SJSA1 (cell line): Measurements from ENCODE around the gene TUFT1. TPM values are rescaled to one million over a fixed set of nuclear protein-coding genes. Genes with fewer than 3 reads are reported as not detected.

Experiments used
- DNase-seq, 2 experiments: peaks; one replicate each; pipeline ENCODE4 v3.0.0-alpha.2; 2015 to 2020; ENCODE audit warnings: low spot score in 2 of 2, low read depth in 1 of 2
- H3K27ac ChIP-seq: fragments of 250-450 bp; sonication (Bioruptor Pico); 2 replicates; pipeline ENCODE4 v1.5.1; 2020; ENCODE audit warnings: mild to moderate bottlenecking, moderate library complexity
- H3K27me3 ChIP-seq: fragments of 250-450 bp; sonication (Bioruptor Pico); replicated peaks from 2 replicates; pipeline ENCODE4 v1.5.1; 2020; ENCODE audit warnings: mild to moderate bottlenecking, moderate library complexity
- H3K36me3 ChIP-seq: fragments of 250-450 bp; sonication (Bioruptor Pico); 2 replicates; pipeline ENCODE4 v1.5.1; 2020; ENCODE audit warnings: mild to moderate bottlenecking
- H3K4me1 ChIP-seq: fragments of 250-450 bp; sonication (Bioruptor Pico); replicated peaks from 2 replicates; pipeline ENCODE4 v1.6.1; 2021; ENCODE audit warnings: mild to moderate bottlenecking
- H3K4me3 ChIP-seq: fragments of 250-450 bp; sonication (Bioruptor Pico); 2 replicates; pipeline ENCODE4 v1.5.1; 2020; ENCODE audit warnings: mild to moderate bottlenecking
- H3K9me3 ChIP-seq: fragments of 250-450 bp; sonication (Bioruptor Pico); replicated peaks from 2 replicates; pipeline ENCODE4 v1.5.1; 2020; ENCODE audit warnings: mild to moderate bottlenecking
- total RNA-seq: library from RNA; depleted of rRNA; stranded (reverse); fragments of >200 nt; shearing (Covaris generic); gene quantifications from 2 replicates; pipeline ENCODE4 v1.2.3, GENCODE V29; 2014

Gene TUFT1
- total RNA-seq, 1 experiment from 2014 or later, result 46.0 TPM

DNA sequence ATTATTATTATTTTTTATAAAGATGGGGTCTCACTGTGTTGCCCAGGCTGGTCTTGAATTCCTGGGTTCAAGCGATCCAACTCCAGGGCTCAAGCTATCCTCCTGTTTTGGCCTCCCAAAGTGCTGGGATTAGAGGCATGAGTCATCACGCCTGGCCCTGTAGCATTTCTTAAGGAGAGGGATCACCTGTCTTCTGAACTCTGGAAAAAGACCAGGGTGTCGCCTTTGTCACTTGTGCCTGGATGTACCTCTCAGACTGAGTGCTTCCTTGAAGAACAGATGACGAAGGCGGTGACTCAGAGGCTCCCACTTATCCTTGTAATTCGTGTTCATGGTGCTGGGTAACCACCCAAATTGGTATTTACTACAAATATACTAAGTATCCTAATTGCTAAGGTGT lies 31.3 kb upstream of the TUFT1 start:
- Histone ChIP-seq H3K4me1 (peaks cover 39% of the 10 kb centered on the region), H3K27ac (no peak overlapping the region), H3K9me3 (peaks cover 4% of the 10 kb centered on the region; the same call in 1 of the 2 replicates), H3K36me3 (no peaks in the 10 kb centered on the region), H3K27me3 (peaks cover 2% of the 10 kb centered on the region; the same call in 1 of the 2 replicates), H3K4me3 (no peak overlapping the region)
- DNase-seq, result no peak

DNA sequence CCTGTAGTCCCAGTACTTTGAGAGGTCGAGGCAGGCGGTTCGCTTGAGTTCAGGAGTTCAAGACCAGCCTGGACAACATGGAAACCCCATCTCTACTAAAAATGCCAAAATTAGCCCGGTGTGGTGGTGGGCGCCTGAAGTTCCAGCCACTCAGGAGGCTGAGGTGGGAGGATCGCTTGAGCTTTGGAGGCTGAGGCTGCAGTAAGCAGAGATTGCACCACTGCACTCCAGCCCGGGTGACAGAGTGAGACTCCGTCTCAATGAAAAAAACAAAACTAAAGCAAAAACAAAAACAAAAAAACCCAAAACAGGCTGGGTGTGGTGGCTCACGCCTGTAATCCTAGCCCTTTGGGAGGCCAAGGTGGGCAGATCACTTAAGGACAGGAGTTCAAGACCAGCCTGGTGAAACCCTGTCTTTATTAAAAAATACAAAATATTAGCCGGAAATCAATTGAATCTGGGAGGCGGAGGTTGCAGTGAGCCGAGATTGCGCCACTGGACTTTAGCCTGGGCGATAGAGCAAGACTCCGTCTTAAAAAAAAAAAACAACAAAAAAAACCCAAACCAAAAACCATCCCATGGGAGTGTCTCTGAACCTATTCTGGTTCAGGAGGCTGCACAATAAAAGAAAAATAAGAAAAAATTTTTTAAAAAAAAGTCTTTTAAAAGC lies 30.6 kb upstream of the TUFT1 start:
- Histone ChIP-seq H3K4me3 (no peak overlapping the region), H3K36me3 (no peaks in the 10 kb centered on the region), H3K4me1 (peaks cover 33% of the 10 kb centered on the region), H3K9me3 (peaks cover 4% of the 10 kb centered on the region; the same call in 1 of the 2 replicates), H3K27me3 (peaks cover 2% of the 10 kb centered on the region; the same call in 1 of the 2 replicates), H3K27ac (no peak overlapping the region)
- no peak for DNase-seq

DNA sequence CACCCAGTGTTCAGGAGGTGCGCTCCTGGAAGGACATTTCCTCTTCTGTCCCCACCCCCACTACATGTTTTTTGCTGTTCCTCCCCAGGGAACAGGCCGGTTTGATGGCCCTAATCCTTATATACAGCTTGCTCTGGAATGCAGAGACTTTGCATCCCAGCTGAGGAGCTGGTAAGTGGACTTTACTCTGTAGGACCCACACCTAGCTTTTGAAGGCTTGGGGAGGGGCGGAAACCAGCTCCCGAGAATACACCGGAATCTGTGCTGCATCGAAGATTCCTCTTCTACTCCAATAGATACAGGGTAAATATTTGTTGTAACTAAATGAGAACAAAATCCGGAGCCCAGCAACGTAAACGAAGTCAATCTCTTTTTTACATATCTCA lies 30.1 kb upstream of the TUFT1 start:
- peaks cover 27% of the 10 kb centered on the region for H3K4me1 ChIP-seq
- H3K36me3 ChIP-seq, result no peaks in the 10 kb centered on the region
- H3K4me3 ChIP-seq, result no peak overlapping the region
- peaks cover 2% of the 10 kb centered on the region; the same call in 1 of the 2 replicates for H3K27me3 ChIP-seq
- H3K27ac ChIP-seq, result no peak overlapping the region
- no peak for DNase-seq
- H3K9me3 ChIP-seq, result peaks cover 4% of the 10 kb centered on the region; the same call in 1 of the 2 replicates

DNA sequence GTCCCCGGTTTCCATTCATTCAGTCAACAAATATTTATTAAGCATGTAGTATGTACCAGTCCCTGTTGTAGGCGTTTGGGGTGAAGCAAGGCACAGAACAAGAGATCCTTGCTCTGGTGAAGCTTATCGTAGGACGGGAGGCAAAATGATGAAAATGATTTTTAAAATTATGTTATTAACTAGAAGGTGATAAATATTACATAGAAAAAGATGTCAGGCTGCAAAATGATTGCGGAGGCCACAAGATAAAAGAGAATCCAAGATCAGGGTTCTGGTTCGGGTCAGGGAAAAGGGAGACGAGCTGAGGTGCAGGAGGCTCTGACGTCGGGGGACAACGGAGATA lies 29.5 kb upstream of the TUFT1 start:
- Histone ChIP-seq H3K9me3 (peaks cover 4% of the 10 kb centered on the region; the same call in 1 of the 2 replicates), H3K27me3 (peaks cover 2% of the 10 kb centered on the region; the same call in 1 of the 2 replicates), H3K4me3 (peak overlapping the region; percentile 55), H3K36me3 (no peaks in the 10 kb centered on the region), H3K4me1 (peaks cover 25% of the 10 kb centered on the region), H3K27ac (no peak overlapping the region)
- no peak for DNase-seq

DNA sequence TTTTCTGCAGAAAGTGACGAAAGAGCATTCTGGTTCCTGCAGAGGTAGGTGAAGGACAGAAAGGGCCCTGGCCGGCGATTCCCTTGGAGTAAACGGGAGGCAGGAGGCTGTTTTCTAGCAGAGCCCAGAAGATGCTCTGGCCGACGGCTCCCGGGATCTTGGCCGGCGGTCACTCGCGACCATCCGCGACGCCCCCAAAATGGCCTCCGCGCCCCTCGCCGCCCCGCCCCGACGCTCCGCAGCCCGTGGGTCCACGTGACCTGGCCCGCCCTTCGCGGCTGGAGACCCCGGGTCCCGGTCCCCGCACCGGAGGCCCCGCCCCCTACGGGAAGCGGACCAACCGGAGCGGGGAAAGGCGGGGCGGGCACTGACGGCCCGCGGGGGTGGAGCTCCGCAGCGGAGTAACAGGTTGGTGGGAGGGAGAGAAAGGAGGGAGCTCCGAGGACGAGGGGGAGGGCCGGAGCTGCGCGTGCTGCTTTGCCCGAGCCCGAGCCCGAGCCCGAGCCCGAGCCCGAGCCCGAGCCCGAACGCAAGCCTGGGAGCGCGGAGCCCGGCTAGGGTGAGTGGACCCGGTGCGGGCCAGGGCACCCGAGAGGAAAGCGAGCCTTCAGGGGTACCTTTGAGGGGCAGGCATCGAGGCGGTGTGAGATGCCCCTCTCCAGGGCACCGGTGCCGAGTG lies 29.0 kb upstream of the TUFT1 start, which contains the start of gene CGN:
TSS of gene CGN (plus strand) at position 431 of the 679 bp plus-strand sequence. CDS start 7,133 bp downstream, outside the sequence.
- Histone ChIP-seq H3K4me1 (peaks cover 25% of the 10 kb centered on the region), H3K27ac (no peak within 1 kb of the TSS), H3K9me3 (peaks cover 4% of the 10 kb centered on the region; the same call in 1 of the 2 replicates), H3K27me3 (peaks cover 2% of the 10 kb centered on the region; the same call in 1 of the 2 replicates), H3K36me3 (no peaks in the 10 kb centered on the region), H3K4me3 (peak within 1 kb of the TSS; percentile 55)
- DNase-seq, result peak; percentile 43 to 77

DNA sequence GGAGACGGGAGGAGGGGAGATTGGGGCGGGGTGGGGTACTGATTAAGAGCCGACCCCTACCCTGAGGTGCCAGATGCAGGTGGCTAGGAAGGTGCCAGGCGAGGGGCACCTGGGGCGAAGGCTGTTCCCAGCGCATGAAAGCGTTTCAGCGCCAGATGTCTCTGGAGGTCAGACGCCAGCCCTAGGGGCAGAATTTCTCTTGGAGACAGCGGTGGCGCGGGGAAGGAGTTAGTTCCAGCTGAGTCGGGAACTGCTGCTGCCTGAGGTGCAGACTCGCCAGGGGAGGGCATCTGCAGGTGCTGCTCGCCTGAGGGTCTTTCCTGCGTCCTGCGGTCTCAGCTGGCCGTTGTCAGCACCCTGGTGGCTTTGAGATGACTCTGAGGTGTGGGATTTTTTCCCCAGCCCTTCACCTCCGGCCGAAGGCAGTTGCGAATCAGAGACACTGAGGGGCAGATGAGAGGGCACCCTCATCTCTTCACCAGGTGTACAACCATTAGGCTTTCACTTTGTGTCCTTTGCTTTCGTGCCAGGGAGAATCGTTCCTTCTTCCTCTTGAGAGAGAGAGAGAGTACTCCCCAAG lies 28.4 kb upstream of the TUFT1 start:
- Histone ChIP-seq H3K4me1 (peaks cover 25% of the 10 kb centered on the region), H3K9me3 (peaks cover 4% of the 10 kb centered on the region; the same call in 1 of the 2 replicates), H3K27me3 (peaks cover 2% of the 10 kb centered on the region; the same call in 1 of the 2 replicates), H3K4me3 (peak overlapping the region; percentile 55), H3K36me3 (no peaks in the 10 kb centered on the region), H3K27ac (no peak overlapping the region)
- peak in 1 of 2 experiments; percentile 20 for DNase-seq

DNA sequence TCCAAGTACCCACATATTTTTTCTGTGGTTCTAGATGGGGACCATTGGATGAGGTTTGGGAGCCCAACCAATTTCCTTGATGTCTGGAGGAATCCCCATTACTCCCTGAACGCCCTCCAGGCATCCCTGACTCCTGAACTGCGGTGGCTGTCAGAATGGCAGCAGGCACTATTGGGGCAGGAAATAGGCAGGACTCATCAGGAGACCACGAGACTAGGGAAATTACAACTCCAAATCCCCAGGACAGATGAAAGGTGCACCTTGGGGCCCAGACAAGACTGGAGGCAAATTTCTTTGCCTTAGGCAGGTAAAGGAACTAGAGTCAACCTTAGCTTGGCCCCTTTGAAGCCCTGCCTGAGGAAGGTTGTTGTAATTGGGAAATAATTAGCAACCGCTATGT lies 27.8 kb upstream of the TUFT1 start:
- DNase-seq, result no peak
- Histone ChIP-seq H3K36me3 (no peaks in the 10 kb centered on the region), H3K4me1 (peaks cover 25% of the 10 kb centered on the region), H3K27me3 (peaks cover 2% of the 10 kb centered on the region; the same call in 1 of the 2 replicates), H3K9me3 (peaks cover 4% of the 10 kb centered on the region; the same call in 1 of the 2 replicates), H3K27ac (no peak overlapping the region), H3K4me3 (no peak overlapping the region)

DNA sequence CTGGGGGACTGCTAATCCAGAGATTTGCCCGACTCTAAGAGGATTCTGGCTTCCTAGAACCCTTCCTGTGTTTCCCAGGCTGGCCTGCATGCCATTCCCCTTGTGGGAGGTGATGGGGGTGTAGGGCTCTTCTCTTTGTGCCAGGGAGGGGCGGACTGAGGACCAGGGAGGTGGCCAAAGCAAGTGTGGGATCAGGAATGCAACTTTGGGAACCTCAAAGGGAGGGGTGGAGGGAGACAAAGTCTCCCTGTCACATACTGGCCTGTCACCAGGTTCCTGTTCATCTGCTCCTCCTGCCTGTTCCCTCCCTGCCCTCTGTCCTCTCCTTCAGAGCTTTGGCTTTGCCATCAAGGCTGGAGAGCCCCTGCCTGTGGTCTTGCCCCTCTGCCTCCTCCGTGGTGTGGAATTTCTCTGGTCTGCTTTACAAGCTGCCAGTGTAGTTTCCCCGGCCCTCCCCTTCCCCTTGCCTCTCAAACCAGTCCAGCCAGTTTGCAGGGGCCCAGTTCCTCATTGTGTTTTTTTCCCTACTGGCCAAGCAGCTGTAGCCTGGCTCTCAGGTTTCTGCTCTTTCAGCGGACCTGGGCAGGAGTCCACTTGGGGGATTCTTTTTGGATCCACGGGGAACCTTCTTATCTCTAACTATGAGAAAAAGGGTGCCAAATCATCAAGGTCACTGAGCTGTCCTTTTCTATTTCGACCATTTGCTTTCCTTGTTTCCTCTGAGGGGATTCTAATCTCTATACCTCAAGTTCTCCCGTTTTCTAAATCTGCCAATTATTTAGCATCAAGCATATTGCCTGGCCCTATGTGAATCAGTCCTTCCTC lies 27.1 kb upstream of the TUFT1 start:
- H3K27me3 ChIP-seq, result peaks cover 2% of the 10 kb centered on the region; the same call in 1 of the 2 replicates
- H3K4me1 ChIP-seq, result peaks cover 25% of the 10 kb centered on the region
- peaks cover 4% of the 10 kb centered on the region; the same call in 1 of the 2 replicates for H3K9me3 ChIP-seq
- no peaks in the 10 kb centered on the region for H3K36me3 ChIP-seq
- no peak for DNase-seq
- H3K27ac ChIP-seq, result no peak overlapping the region
- no peak overlapping the region for H3K4me3 ChIP-seq

DNA sequence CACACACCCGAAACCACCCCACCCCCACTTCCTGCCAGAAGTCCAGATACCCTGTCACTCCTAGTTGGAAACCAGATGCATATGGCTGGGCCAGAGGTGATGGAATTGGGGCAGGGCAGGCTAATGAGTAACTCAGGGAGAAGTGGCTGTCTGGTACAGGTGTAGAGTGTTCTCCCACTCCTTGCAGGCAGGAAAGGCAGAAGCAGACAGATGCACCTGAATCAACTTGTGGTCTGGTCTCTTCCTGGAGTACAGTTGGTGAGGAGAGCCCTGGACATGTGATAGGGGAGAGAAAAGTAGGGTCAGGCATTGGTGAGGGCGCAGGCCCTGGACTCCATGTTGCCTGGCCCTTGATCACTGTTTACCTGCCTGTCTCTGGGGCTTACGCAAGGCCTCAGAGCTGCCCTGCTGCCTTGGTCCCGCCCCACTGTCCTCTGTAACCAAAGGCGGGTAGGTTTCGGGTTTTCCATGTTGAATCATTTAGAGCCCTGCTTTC lies 26.4 kb upstream of the TUFT1 start:
- Histone ChIP-seq H3K4me1 (peaks cover 25% of the 10 kb centered on the region), H3K4me3 (no peak overlapping the region), H3K27ac (no peak overlapping the region), H3K27me3 (peaks cover 2% of the 10 kb centered on the region; the same call in 1 of the 2 replicates), H3K9me3 (peaks cover 4% of the 10 kb centered on the region; the same call in 1 of the 2 replicates), H3K36me3 (no peaks in the 10 kb centered on the region)
- DNase-seq, result no peak

DNA sequence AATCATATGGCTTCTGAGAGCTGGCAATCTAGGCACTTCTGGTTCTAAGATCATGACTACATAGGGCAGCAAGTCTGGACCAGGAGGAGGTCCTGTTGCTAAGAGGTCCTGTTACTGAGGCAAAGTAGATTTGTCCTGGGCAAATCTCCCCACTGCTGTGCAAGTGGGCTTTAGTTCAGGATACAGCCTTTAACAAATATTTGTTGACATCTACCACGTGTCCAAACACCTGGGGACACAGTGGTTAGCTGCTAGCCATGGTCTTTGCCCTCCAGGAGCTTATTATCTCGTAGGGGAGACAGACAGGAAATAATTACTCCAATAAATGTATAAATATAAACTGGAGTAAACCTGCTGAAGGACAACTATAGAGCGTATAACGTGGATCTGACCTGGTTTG lies 25.7 kb upstream of the TUFT1 start:
- peaks cover 2% of the 10 kb centered on the region; the same call in 1 of the 2 replicates for H3K27me3 ChIP-seq
- H3K4me3 ChIP-seq, result no peak overlapping the region
- H3K27ac ChIP-seq, result no peak overlapping the region
- H3K9me3 ChIP-seq, result peaks cover 4% of the 10 kb centered on the region; the same call in 1 of the 2 replicates
- peaks cover 25% of the 10 kb centered on the region for H3K4me1 ChIP-seq
- no peaks in the 10 kb centered on the region for H3K36me3 ChIP-seq
- DNase-seq, result no peak

DNA sequence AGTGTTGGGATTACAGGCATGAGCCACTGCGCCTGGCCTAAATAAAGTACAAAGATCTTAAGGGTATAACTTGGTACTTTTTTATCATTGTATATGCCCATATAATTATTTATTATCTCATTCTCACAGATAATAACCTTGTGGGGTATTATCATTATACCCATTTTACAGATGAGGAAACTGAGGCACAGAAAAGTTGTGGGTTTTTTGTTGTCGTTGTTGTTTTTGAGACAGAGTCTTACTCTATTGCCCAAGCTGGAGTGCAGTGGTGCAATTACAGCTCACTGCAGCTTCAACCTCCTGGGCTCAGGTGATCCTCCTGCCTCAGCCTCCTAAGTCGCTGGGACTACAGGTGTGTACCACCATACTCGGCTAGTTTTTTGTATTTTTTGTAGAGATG lies 24.8 kb upstream of the TUFT1 start:
- H3K4me1 ChIP-seq, result peaks cover 25% of the 10 kb centered on the region
- no peaks in the 10 kb centered on the region for H3K36me3 ChIP-seq
- H3K27ac ChIP-seq, result no peak overlapping the region
- H3K27me3 ChIP-seq, result peaks cover 2% of the 10 kb centered on the region; the same call in 1 of the 2 replicates
- peaks cover 4% of the 10 kb centered on the region; the same call in 1 of the 2 replicates for H3K9me3 ChIP-seq
- H3K4me3 ChIP-seq, result no peak overlapping the region
- no peak for DNase-seq

DNA sequence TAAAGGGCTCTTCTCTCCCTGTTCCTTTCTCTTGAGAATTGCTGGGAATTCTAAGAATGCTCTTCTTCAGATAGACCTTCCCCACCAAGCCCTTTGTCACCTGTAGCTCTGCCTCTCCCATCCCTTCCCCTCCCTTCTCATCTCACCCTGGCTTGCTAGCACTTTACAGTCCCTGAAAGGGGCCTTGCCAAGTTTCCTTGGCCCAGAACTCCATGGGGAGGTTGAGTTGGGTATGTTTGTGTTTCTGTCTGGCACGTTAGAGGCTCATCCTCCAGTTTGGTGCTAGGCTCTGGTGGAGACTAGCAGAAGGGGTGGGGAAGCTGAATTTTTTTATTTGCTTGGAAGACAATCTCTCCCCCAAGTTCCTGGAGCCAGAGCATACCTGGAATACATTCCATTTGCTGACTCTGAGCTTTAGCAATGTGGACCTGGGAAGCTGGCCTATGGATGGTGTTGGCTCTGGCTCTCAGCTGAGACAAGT lies 24.0 kb upstream of the TUFT1 start:
- no peak for DNase-seq
- Histone ChIP-seq H3K4me3 (no peak overlapping the region), H3K36me3 (no peaks in the 10 kb centered on the region), H3K9me3 (no peaks in the 10 kb centered on the region), H3K4me1 (peaks cover 17% of the 10 kb centered on the region), H3K27ac (no peak overlapping the region), H3K27me3 (no peaks in the 10 kb centered on the region; the same call in 1 of the 2 replicates)

DNA sequence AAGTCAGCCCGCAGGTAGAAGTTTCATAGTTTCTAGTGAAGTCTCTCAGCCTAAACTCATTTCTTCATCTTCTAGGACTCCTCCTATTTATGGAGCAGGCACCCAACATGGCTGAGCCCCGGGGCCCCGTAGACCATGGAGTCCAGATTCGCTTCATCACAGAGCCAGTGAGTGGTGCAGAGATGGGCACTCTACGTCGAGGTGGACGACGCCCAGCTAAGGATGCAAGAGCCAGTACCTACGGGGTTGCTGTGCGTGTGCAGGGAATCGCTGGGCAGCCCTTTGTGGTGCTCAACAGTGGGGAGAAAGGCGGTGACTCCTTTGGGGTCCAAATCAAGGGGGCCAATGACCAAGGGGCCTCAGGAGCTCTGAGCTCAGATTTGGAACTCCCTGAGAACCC lies 21.7 kb upstream of the TUFT1 start:
- no peak overlapping the region for H3K4me3 ChIP-seq
- H3K27ac ChIP-seq, result no peak overlapping the region
- no peaks in the 10 kb centered on the region for H3K9me3 ChIP-seq
- no peaks in the 10 kb centered on the region for H3K27me3 ChIP-seq
- no peak for DNase-seq
- H3K36me3 ChIP-seq, result no peaks in the 10 kb centered on the region
- H3K4me1 ChIP-seq, result no peaks in the 10 kb centered on the region
